Trophoblast cell (in vitro differentiated cells and primary cell): ENCODE data around the gene ZBTB16.

Experiments used
- DNase-seq, 2 donors: peaks; one replicate each; pipeline ENCODE4 v3.0.0-alpha.2; 2016
- H2AFZ ChIP-seq: 2 replicates; pipeline ENCODE4 v1.6.1; 2013; ENCODE audit warnings: low read length, moderate library complexity, mild to moderate bottlenecking; ENCODE audit not compliant: insufficient read depth, poor library complexity
- H2AK5ac ChIP-seq: 2 replicates; pipeline ENCODE4 v1.6.1; 2013; ENCODE audit warnings: mild to moderate bottlenecking, low read length
- H2BK120ac ChIP-seq: 2 replicates; pipeline ENCODE4 v1.6.1; 2013; ENCODE audit warnings: low read length, mild to moderate bottlenecking, moderate library complexity; ENCODE audit not compliant: insufficient read depth, poor library complexity
- H2BK12ac ChIP-seq: 2 replicates; pipeline ENCODE4 v1.6.1; 2013; ENCODE audit warnings: mild to moderate bottlenecking, low read length, moderate library complexity
- H2BK5ac ChIP-seq: 2 replicates; pipeline ENCODE4 v1.6.1; 2013; ENCODE audit warnings: low read length, low read depth, moderate library complexity, mild to moderate bottlenecking; ENCODE audit not compliant: poor library complexity
- H3K14ac ChIP-seq: 2 replicates; pipeline ENCODE4 v1.6.1; 2013; ENCODE audit warnings: mild to moderate bottlenecking, low read length
- H3K18ac ChIP-seq: 2 replicates; pipeline ENCODE4 v1.6.1; 2013; ENCODE audit warnings: mild to moderate bottlenecking, low read length
- H3K23ac ChIP-seq: 2 replicates; pipeline ENCODE4 v1.6.1; 2013; ENCODE audit warnings: low read length
- H3K27ac ChIP-seq: 2 replicates; pipeline ENCODE4 v1.5.1; 2013; ENCODE audit warnings: low read depth, mild to moderate bottlenecking, inconsistent platforms, low read length, moderate library complexity
- H3K27me3 ChIP-seq: 2 replicates; pipeline ENCODE4 v1.6.1; 2013; ENCODE audit warnings: inconsistent platforms, mild to moderate bottlenecking, low read length, moderate library complexity; ENCODE audit not compliant: insufficient read depth
- H3K36me3 ChIP-seq, 2 experiments: 1 replicate in 1 of 2; 2 replicates in 1 of 2; pipeline ENCODE4 v1.6.1; 2013; ENCODE audit warnings: low read length in 2 of 2, mild to moderate bottlenecking in 2 of 2, moderate library complexity in 1 of 2; ENCODE audit not compliant: insufficient read depth in 2 of 2, control insufficient read depth in 1 of 2
- H3K4ac ChIP-seq: 2 replicates; pipeline ENCODE4 v1.6.1; 2013; ENCODE audit warnings: low read depth, mild to moderate bottlenecking, low read length, moderate library complexity
- H3K4me1 ChIP-seq, 2 experiments: 1 replicate in 1 of 2; 2 replicates in 1 of 2; pipeline ENCODE4 v1.6.1; 2013; ENCODE audit warnings: low read length in 2 of 2, mild to moderate bottlenecking in 2 of 2, moderate library complexity in 1 of 2; ENCODE audit not compliant: insufficient read depth in 2 of 2, control insufficient read depth in 1 of 2
- H3K4me2 ChIP-seq: 2 replicates; pipeline ENCODE4 v1.6.1; 2013; ENCODE audit warnings: inconsistent platforms, mild to moderate bottlenecking, low read length, moderate library complexity
- H3K4me3 ChIP-seq: 2 replicates; pipeline ENCODE4 v1.5.1; 2013; ENCODE audit warnings: mild to moderate bottlenecking, low read depth, low read length, inconsistent platforms
- H3K79me1 ChIP-seq: one replicate; pipeline ENCODE4 v1.6.1; 2013; ENCODE audit warnings: low read length
- H3K79me2 ChIP-seq: 2 replicates; pipeline ENCODE4 v1.6.1; 2013; ENCODE audit warnings: low read length, mild to moderate bottlenecking; ENCODE audit not compliant: control insufficient read depth, insufficient read depth, poor library complexity
- H3K9ac ChIP-seq: 2 replicates; pipeline ENCODE4 v1.6.1; 2013; ENCODE audit warnings: mild to moderate bottlenecking, low read length
- H3K9me3 ChIP-seq: 2 replicates; pipeline ENCODE4 v1.6.1; 2013; ENCODE audit warnings: low read depth, mild to moderate bottlenecking, control low read depth, inconsistent platforms, low read length; ENCODE audit not compliant: insufficient read depth
- H4K12ac ChIP-seq: 2 replicates; pipeline ENCODE4 v1.6.1; 2013; ENCODE audit warnings: low read depth, mild to moderate bottlenecking, low read length, moderate library complexity
- H4K8ac ChIP-seq: 2 replicates; pipeline ENCODE4 v1.6.1; 2013; ENCODE audit warnings: low read depth, mild to moderate bottlenecking, low read length, moderate library complexity
- H4K91ac ChIP-seq: one replicate; pipeline ENCODE4 v1.6.1; 2013; ENCODE audit warnings: low read depth, mild to moderate bottlenecking, low read length, moderate library complexity
- WGBS: extraction: QIAGEN DNeasy Blood & Tissue Kit; methylation state at CpG from one replicate; pipeline ENCODE4 v1.1.7; 2013; ENCODE audit warnings: missing lambda C conversion rate; ENCODE audit not compliant: insufficient read length, insufficient coverage; ENCODE audit errors: extremely low coverage; 5-methylcytosine and 5-hydroxymethylcytosine counted together

The ZBTB16 gene

DNA sequence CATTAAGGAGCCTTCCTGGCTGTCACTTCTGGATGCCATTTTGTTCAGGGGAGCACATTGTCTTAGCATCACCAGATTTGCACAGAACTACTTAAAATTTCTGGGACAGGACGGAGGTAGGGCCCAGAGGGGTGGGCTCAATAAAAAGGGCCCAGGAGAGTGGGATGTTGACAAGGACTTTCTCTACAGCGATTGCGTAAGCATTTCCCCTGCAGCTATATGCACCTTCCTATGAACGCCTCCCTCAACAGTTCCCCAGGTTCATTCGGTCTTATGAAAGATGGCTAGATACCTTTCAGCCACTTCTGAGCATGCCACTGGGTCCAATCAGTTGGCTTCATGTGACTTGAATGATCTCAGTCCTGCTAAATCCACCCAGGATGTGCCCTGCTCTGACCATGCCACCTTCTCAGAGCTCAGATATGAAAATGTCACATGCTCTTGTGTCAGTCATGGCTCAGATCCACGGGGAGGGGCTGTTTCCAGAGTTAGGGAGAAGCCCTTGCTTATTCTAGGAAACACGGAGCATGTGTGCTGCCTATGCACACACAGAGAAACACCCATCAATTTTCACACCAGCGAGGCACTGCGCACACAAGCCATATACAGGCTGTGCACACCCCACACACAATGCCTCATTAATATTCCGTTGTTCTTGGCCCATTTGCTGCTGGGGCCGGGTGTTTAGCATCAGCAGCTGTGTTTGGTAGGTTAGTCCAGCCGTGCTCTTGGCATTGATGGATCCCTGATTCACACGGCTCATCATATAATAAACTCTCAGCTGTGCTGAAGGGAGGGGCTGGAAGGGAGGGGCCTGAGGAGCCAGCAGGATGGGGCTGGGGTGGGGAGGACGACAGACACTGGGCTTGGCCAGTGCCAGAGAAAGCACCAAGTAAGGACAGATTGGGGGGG, 184.2 kb downstream of the ZBTB16 start:
- H3K23ac ChIP-seq: no peak overlapping the region
- H3K27me3 ChIP-seq: no peaks in the 10 kb centered on the region
- no peak overlapping the region for H3K4me2 ChIP-seq
- no peaks in the 10 kb centered on the region for H3K36me3 ChIP-seq
- no peak overlapping the region for H3K18ac ChIP-seq
- H2BK5ac ChIP-seq: no peak overlapping the region
- H3K4me3 ChIP-seq: no peak overlapping the region
- no peak overlapping the region for H3K27ac ChIP-seq
- H2AK5ac ChIP-seq: no peak overlapping the region
- no peak overlapping the region for H3K4ac ChIP-seq
- H4K12ac ChIP-seq: no peak overlapping the region
- no peak overlapping the region for H4K8ac ChIP-seq
- WGBS: no CpG with 5 or more reads among the region's 14 CpGs
- no peak overlapping the region for H2AFZ ChIP-seq
- H3K9me3 ChIP-seq: peaks cover 7% of the 10 kb centered on the region
- H3K79me2 ChIP-seq: no peaks in the 10 kb centered on the region
- no peak for DNase-seq
- no peak overlapping the region for H2BK12ac ChIP-seq
- no peak overlapping the region for H3K9ac ChIP-seq
- no peak overlapping the region for H3K14ac ChIP-seq
- H2BK120ac ChIP-seq: no peak overlapping the region
- H4K91ac ChIP-seq: no peak overlapping the region
- H3K4me1 ChIP-seq: peaks cover 3 to 5% of the 10 kb centered on the region in 2 experiments
- H3K79me1 ChIP-seq: no peaks in the 10 kb centered on the region

DNA sequence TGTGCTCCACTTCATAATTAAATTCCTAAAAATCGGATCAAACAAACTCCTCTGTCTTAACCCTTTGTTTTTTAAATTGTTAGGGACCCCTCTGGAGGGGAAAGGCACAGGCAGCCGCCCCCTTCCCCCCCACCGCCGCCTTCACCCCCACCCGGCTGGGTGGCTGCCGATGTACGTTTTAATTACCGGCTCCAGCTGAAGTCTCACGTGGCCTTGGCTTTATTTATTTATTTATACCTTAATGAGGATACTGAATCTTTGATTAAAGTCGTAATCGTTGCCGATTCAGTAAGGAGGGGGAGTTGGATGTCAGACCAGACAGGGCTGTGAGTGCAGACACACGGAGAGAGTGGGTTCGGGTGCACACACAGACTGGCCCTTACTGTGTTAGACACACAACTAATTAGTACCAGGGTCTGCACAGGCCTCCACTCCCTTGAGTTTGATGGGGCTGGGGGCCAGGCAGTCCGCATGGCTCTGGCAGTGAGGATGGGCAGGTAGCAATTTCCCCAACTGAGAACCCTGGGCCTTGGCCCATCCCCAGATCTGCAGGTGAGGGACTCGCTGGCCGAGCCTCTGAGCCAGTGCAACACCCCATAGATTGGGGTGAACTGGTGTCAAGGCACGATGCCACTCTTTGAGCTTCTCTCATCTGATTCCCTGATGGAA, 185.3 kb downstream of the ZBTB16 start:
- H2BK5ac ChIP-seq: no peak overlapping the region
- H2AK5ac ChIP-seq: no peak overlapping the region
- H3K27me3 ChIP-seq: no peaks in the 10 kb centered on the region
- no peak overlapping the region for H3K4ac ChIP-seq
- WGBS: no CpG with 5 or more reads among the region's 18 CpGs
- no peak overlapping the region for H4K91ac ChIP-seq
- no peak overlapping the region for H3K18ac ChIP-seq
- H3K4me1 ChIP-seq: peaks cover 3 to 5% of the 10 kb centered on the region in 2 experiments
- H3K4me3 ChIP-seq: no peak overlapping the region
- H3K9ac ChIP-seq: no peak overlapping the region
- no peak overlapping the region for H4K12ac ChIP-seq
- no peak overlapping the region for H3K14ac ChIP-seq
- H3K23ac ChIP-seq: no peak overlapping the region
- DNase-seq: no peak
- H2BK12ac ChIP-seq: no peak overlapping the region
- no peak overlapping the region for H3K27ac ChIP-seq
- H4K8ac ChIP-seq: no peak overlapping the region
- no peak overlapping the region for H2BK120ac ChIP-seq
- H3K79me1 ChIP-seq: no peaks in the 10 kb centered on the region
- no peaks in the 10 kb centered on the region for H3K79me2 ChIP-seq
- H2AFZ ChIP-seq: no peak overlapping the region
- H3K36me3 ChIP-seq: no peaks in the 10 kb centered on the region
- no peak overlapping the region for H3K4me2 ChIP-seq
- peaks cover 7% of the 10 kb centered on the region for H3K9me3 ChIP-seq

DNA sequence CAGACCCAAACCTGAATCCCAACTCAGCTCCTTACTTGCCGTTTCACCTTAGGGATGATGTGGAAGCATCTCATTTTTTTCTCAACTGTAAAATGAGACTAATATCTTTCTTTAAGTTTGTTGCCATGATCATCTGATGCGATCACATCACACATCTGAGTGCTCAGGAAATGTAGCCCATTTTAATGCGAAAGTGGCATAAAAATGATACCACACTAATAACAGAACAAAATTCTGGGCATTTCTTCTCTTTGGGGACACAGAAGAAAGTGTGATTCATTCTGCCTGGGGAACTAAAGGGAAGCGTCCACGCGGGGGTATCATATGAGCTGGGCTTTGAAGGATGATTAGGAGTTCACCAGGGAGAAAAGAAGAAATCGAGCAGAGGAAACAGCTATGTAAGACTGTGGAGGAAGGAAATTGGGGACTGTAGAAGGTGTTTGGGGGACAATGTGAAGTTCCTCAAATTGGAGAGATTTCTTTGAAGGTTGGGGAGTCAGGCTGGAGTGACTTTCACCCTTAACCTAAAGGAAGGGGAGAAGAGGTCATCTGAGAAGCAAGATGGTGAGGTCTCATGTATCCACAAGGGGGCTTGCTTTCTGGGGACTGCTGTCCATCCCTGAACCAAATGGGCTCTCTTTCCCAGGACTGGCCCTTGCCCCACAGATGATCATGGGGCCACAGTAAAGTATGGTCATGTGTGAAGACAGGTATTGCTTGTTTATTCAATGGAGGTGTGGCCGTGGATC, 187.0 kb downstream of the ZBTB16 start:
- no peak overlapping the region for H2BK120ac ChIP-seq
- H4K12ac ChIP-seq: no peak overlapping the region
- WGBS: no CpG with 5 or more reads among the region's 8 CpGs
- H3K18ac ChIP-seq: no peak overlapping the region
- no peak overlapping the region for H2BK5ac ChIP-seq
- no peak overlapping the region for H3K27ac ChIP-seq
- H4K91ac ChIP-seq: no peak overlapping the region
- H3K4me1 ChIP-seq: no peaks in the 10 kb centered on the region
- no peak overlapping the region for H3K4me3 ChIP-seq
- H3K79me1 ChIP-seq: no peaks in the 10 kb centered on the region
- no peaks in the 10 kb centered on the region for H3K36me3 ChIP-seq
- H3K4ac ChIP-seq: no peak overlapping the region
- H3K9me3 ChIP-seq: peaks cover 7% of the 10 kb centered on the region
- H2BK12ac ChIP-seq: no peak overlapping the region
- no peak overlapping the region for H4K8ac ChIP-seq
- H2AK5ac ChIP-seq: no peak overlapping the region
- no peaks in the 10 kb centered on the region for H3K27me3 ChIP-seq
- H3K9ac ChIP-seq: no peak overlapping the region
- no peak for DNase-seq
- no peak overlapping the region for H3K14ac ChIP-seq
- no peak overlapping the region for H3K4me2 ChIP-seq
- no peak overlapping the region for H2AFZ ChIP-seq
- no peak overlapping the region for H3K23ac ChIP-seq
- H3K79me2 ChIP-seq: no peaks in the 10 kb centered on the region

DNA sequence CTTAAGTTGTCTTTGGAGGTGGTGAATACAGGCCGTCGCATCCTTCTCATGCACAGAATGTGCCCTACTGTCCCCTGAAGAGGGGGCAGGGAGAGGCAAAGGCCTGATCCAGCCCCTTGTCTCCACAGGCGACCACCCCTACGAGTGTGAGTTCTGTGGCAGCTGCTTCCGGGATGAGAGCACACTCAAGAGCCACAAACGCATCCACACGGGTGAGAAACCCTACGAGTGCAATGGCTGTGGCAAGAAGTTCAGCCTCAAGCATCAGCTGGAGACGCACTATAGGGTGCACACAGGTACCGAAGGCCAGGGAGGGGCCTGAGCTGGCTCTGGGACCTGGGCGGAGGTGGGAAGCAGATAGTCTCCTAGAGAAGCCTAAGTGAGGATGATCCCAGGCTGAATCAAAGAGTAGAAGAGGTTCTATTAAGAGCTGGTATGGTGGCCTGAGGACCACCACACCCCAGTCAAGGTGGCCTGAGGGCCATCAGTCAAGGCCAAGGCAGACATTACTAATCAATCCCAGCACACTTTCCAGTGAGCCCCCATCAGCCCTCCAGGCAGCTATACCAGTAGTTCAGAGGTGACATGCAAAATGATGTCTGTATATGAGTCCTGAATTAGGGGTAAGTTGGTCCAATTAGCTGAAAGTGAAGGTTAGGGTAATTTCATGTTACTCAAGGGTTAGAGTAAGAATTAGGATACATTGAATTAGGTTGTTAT, 187.7 kb downstream of the ZBTB16 start:
- no peak overlapping the region for H3K4ac ChIP-seq
- H3K23ac ChIP-seq: no peak overlapping the region
- no peak overlapping the region for H2AK5ac ChIP-seq
- no peak overlapping the region for H3K4me3 ChIP-seq
- no peaks in the 10 kb centered on the region for H3K79me2 ChIP-seq
- H3K27me3 ChIP-seq: no peaks in the 10 kb centered on the region
- H3K9ac ChIP-seq: no peak overlapping the region
- H4K8ac ChIP-seq: no peak overlapping the region
- DNase-seq: no peak
- H3K14ac ChIP-seq: no peak overlapping the region
- H3K18ac ChIP-seq: no peak overlapping the region
- no peak overlapping the region for H2BK5ac ChIP-seq
- peaks cover 8% of the 10 kb centered on the region for H3K9me3 ChIP-seq
- no peak overlapping the region for H3K27ac ChIP-seq
- no peaks in the 10 kb centered on the region for H3K79me1 ChIP-seq
- no CpG with 5 or more reads among the region's 11 CpGs for WGBS
- H3K4me1 ChIP-seq: no peaks in the 10 kb centered on the region
- no peak overlapping the region for H2AFZ ChIP-seq
- no peak overlapping the region for H2BK12ac ChIP-seq
- H3K36me3 ChIP-seq: no peaks in the 10 kb centered on the region
- no peak overlapping the region for H4K91ac ChIP-seq
- no peak overlapping the region for H3K4me2 ChIP-seq
- no peak overlapping the region for H4K12ac ChIP-seq
- H2BK120ac ChIP-seq: no peak overlapping the region
